Keratinocyte (primary cell): ENCODE measurements around the gene FAM240A.

Experiments used
- EZH2 ChIP-seq: IDR thresholded peaks from one replicate; pipeline ENCODE4 v1.6.1; 2012; ENCODE audit warnings: inconsistent platforms, mild to moderate bottlenecking, low read length, moderate library complexity
- TF ChIP-seq, protein P1 (sequence below), 3 experiments: IDR thresholded peaks in 1 of 3; conservative IDR thresholded peaks in 1 of 3; optimal IDR thresholded peaks in 1 of 3; 2 replicates in 2 of 3; 3 replicates in 1 of 3; pipeline versions ENCODE3 to v1.5.1; 2011; ENCODE audit warnings: low read length in 3 of 3, mild to moderate bottlenecking in 3 of 3, moderate library complexity in 2 of 3, control low read depth in 1 of 3, inconsistent platforms in 1 of 3; ENCODE audit not compliant: insufficient read depth in 2 of 3; ENCODE audit errors: extremely low read depth in 1 of 3

DNA sequence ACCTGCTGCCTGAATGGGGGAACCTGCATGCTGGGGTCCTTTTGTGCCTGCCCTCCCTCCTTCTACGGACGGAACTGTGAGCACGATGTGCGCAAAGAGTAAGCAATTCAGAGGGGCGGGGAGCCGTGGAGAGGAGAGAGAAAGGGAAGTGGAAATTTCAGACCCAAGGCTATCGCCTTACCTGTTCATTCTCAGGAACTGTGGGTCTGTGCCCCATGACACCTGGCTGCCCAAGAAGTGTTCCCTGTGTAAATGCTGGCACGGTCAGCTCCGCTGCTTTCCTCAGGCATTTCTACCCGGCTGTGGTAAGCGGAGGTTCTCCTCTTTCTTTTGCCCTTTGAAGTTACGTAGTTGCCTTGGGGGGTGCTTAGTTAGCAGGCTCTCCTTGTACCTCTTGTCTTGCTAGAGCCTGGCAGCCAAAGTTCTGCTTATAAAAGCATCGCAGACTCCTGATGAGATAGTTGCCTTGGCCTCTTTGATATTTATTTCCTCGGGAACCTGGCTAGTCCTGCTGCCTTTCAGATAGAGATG lies 32.5 kb upstream of the FAM240A start:
- no peak for TF ChIP-seq EZH2
- TF ChIP-seq, protein P1, sequence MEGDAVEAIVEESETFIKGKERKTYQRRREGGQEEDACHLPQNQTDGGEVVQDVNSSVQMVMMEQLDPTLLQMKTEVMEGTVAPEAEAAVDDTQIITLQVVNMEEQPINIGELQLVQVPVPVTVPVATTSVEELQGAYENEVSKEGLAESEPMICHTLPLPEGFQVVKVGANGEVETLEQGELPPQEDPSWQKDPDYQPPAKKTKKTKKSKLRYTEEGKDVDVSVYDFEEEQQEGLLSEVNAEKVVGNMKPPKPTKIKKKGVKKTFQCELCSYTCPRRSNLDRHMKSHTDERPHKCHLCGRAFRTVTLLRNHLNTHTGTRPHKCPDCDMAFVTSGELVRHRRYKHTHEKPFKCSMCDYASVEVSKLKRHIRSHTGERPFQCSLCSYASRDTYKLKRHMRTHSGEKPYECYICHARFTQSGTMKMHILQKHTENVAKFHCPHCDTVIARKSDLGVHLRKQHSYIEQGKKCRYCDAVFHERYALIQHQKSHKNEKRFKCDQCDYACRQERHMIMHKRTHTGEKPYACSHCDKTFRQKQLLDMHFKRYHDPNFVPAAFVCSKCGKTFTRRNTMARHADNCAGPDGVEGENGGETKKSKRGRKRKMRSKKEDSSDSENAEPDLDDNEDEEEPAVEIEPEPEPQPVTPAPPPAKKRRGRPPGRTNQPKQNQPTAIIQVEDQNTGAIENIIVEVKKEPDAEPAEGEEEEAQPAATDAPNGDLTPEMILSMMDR (optimal IDR thresholded peaks at IDR 0.05 in 1 of 3, IDR thresholded peaks at IDR 0.05 in 1 of 3, conservative IDR thresholded peaks at IDR 0.05 in 1 of 3; ENCODE audit: extremely low read depth in 1 of 3, insufficient read depth in 2 of 3, low read length in 3 of 3), result no peak
